ENCODE results near the gene ALDH18A1.
"Not testable (repeated sequence)": the region's sequence is repeated elsewhere in the genome, so short reads cannot be mapped to it uniquely, and the experiment has no call there.

ALDH18A1 gene

DNA sequence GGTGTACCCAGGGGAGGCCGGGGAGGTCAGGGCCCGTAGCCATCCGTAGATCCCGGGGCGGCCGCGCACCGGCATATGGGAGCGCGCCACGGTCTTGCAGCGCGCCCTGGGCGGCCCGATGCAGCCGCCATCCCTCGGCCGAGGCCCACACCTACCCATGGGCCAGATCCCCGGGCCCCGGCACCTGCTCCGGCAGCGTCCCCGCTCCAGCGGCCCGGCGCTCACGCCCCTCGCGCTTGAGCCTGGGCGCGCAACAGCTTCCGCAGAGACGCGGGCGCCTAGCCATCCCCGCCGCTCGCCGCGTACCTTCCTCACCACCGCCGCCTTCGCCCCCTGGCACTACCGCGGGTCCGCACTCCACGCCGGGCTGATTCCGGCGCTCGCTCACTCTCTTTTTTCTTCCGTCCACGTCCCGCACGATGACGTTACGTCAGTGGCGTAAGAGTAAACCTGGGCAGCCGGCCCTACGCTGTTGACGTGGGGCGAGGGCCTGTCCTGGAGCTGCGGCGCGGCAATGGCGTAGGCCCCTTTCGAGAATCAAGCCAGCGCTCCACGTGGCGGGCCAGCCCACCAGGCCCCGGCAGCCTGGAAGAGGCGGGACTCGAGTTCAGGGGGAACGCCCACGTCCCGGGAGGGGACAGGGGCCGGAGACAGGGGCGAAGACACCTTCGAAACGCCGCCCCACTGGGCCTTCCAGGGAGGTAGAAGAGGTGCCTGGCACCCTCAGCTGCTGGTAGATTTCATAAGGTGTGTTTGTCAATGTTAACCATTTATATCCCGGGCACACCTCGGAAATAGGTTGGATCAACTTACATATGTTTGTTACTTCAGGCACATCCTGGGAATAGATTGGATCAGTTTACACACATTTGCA, at the start of gene ALDH18A1:
Gene ALDH18A1 (minus strand): TSS at position 421 of the 874 bp plus-strand sequence. CDS start 3,334 bp downstream, outside the sequence.
- peak; percentile 61 for DNase-seq

DNA sequence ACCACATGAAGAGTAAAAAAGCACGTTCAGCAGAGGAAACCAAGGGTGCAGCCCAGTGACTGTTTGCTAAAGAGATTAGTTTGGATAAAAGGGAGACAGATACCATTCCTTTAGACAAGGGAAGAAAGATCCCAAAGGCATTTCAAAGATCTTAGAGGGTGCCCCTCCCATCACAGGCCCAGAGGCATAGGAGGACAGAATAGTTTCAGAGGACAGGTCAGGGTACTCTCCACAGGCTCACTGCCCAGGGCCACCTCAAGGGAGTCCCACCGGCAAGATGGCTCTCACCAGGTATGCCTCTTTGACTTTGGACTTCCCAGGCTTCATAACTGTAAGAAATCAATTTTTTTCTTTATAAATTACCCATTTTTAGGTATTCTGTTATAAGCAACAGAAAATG, 41.9 kb upstream of the ALDH18A1 start:
- no peak for DNase-seq

DNA sequence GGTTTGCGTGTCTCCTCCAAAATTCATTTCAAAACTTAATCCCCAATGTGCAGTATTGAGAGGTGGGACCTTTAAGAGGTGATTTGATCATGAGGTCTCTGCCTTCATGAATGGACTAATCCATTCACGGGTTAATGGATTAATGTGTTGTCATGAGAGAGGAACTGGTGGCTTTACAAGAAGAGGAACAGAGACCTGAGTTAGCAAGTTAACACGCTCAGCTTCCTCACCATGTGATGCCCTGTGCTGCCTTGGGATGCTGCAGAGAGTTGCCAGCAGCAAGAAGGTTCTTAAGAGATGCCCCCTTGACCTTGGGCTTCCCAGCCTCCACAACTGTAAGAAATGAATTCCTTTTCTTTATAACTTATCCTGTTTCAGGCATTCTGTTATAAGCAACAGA, 40.9 kb upstream of the ALDH18A1 start:
- no peak for DNase-seq

DNA sequence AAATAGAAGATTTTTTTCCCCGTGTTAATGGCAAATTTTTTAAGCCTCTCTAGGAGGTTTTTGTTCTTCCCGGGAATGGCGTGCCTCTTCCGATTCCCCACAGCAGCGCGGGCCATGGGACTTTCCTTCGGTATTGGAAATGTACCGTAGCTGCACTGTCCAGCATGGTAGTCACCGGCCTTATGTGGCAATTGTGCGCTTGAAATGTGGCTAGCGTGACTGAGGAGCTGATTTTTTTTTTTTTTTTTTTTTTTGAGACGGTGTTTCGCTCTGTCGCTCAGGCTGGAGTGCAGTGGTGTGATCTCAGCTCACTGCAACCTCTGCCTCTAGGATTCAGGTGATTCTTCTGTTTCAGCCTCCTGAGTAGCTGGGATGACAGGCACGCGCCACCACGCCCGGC, 38.2 kb upstream of the ALDH18A1 start:
- no peak for DNase-seq

DNA sequence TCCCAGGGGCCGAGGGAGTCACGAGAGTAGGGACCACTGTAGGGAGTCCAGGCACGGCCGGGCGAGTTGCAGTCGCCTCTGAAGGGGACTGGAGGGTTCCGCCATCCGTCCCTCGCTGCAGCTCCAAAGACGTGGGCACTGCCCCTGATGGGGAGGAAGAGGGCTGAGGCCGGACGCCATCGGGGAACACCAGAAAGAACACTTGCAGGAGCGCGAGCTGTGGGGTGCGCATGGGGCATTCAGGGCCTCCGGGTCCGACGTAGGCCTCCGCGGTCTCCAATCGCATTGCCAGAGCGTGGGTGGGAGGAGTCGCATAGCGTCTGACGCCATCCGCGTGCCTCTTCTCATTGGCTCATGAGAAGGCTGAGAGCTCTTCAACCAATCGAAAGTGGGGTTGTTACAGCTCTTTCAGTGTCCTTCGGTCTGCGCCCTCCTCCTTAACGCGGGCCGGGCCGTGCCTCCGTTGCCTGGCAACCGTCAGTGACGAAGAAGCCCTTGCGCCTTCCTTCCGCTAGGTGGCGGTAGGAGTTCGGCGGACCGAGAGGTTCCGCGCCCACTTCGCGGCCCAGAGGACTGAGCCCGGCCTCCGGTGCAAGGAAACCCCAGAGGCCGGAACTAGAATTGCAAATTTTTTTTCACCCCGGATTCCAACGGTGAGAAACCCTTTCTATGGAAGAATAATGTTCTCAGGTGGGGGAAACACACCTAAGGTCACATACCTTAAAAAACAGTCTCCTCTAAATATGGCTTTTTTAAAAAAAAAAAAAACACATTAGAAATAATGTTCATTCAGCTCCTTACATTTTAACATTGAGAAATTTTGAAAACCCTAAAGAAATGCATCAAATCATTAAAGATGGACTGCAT, 37.4 kb upstream of the ALDH18A1 start, which contains the start of gene TCTN3:
Gene TCTN3 (minus strand): TSS at position 260 of the 867 bp plus-strand sequence. CDS start 28 bp downstream, at position 232.
- peak; percentile 96 for DNase-seq

DNA sequence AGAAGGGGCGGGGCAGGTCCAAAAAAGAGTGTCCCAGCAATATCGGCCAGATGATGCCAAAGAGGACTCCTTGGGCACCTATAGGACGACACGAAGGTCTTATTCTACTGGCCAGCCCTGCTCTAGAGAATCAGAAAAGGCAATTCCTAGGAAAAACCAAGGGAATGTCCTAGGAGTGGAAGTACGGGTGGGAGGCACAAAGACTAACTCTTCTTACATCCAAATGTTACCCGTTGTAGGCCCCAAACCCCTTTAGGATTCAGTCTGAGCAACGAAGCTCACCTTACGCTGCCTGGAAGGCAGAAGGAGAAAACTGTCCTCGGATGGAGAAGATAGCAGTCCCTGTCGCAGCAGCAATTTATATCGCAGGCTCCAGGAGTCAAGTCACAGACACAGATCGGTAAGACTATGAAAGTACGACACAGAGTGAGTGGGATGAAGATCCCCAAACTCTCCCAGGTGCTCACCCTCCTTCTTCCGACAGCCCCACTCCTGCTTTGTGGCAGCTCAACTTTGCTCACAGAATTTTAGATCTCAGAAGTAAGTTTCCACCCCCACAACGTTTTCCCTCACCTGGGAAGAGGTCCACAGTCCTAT, 36.7 kb upstream of the ALDH18A1 start:
- DNase-seq, result no peak

DNA sequence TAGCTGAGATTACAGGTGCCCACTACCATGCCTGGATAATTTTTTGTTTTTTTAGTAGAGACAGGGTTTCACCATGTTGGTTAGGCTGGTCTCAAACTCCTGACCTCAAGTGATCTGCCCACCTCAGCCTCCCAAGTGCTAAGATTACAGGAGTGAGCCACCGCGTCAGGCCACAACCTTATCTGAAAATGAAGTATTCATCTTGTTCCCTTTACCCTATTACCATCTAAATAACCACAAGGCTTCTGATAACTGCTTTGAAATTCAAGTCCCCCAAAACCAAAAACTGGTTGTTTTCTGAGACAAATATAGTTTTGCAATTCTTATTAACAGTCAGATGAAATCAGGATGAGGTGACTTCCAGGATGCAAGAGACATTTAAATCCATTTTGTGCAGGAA, 34.8 kb upstream of the ALDH18A1 start:
- no peak for DNase-seq

DNA sequence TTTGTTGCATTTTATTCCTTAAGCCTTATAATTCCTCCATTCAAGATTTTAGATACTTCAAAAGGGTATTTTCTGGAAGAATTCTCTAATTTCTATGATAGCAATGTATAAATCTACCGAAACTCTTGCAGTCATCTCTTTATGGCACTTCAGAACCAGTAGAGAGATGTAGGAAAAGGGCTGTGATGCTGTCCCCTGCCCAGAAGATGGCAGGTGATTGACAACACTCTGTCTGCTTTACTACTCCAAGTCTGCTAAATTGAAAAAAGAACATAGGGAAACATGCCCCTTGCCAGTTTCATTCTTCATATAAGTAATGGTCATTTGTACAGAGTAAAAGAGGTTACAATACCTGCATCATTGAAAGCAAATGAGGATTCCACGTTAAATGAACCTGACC, 32.1 kb upstream of the ALDH18A1 start:
- DNase-seq, result no peak

DNA sequence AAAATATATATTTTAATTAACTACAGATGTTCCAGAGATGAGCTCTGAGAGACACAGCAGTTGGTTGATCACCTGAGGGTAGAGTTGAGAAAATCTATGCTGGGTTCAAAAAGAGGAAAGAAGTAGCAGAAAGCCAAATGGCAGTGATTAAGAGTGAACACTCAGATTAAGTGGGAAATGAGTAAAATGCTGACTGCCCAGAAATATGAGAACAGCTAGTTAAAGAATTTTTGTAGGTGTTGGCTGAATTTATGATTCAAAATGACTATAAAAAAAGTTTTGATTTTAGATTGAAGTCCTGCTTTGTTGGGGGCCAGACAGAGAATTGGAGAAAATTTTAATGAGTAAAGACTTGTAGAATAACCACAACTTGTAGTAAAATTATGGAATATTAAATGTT, 27.5 kb upstream of the ALDH18A1 start:
- no peak for DNase-seq

DNA sequence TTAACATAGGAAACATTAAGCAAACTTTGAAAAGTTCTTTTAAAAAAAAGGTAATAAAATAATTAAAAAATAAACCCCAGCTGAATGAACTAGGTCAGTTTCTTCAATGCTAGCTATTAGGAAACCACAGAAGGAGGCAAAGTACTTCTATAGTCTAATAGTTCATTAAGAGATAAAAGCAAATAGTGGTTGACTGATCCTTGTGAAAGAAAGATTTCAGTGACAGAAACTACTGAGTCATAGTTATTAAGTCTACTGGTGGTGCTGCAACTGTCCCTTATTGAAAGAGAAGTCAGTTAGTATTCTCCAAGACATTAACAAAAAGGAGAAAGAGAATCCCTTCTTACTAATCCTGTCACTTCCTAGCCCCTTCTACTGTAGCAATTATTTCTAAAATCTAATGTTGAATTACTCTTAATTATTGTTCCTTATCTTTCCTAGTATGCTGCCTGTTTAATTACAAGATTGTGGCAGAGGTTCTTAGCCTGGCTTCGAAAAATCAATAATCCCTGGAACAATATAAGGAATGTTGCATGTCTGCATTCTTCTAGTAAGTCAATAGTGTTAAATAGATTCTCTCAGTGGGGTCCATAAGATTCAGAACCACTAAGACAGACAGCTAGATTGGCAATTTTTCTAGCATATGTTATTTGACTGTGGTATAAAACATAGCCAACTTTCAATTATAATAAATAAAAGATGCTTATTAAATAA, 19.0 kb upstream of the ALDH18A1 start:
- DNase-seq, result no peak

DNA sequence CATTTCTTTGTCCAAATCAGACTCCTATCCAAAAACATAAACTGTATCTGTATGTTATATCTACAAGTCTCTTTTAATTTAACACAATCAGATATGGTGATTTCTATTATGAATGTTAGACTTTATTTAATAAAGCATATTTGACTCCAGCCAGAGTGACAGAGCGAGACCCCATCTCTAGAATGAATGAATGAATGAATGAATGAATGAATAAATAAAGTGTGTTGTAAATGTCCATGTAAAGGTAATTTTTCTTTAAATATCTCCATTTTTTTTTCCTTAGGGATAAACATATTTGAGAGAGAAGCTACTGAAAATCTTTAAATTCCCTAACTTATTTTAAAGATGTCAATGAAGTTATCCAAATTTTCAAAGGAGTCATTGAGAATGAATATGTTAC, 18.1 kb upstream of the ALDH18A1 start:
- DNase-seq, result no peak

DNA sequence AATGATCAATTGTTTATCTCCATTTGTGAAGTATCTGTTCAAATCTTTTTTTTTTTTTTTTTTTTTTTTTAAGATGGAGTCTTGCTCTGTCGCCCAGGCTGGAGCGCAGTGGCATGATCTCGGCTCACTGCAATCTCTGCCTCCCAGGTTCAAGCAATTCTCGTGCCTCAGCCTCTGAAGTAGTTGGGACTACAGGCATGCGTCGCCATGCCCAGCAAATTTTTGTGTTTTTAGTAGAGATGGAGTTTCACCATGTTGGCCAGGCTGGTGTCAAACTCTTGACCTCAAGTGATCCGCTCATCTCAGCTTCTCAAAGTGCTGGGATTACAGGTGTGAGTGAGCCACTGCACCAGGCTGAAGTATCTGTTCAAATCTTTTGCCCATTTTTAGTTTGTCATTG, 16.1 kb upstream of the ALDH18A1 start:
- DNase-seq, result not testable (repeated sequence)

DNA sequence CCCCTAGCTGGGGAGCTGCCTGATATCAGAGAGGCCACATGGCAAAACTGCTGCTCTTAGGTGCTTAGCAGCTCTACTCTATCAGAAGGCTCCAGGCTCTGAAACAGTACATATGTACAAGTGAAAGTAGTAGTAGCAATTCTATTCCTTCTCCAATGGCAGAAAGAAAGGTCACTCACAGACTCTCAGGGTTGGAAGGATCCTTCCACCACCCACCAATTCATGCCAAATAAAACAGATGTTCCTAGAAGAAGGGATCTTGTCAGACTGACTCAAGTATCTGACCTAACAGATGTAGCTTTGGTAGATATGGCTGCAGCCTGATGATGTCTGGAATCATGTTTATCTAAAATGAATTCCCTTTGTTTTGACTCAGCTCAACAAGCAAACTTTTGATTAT, 8.0 kb upstream of the ALDH18A1 start:
- no peak for DNase-seq

DNA sequence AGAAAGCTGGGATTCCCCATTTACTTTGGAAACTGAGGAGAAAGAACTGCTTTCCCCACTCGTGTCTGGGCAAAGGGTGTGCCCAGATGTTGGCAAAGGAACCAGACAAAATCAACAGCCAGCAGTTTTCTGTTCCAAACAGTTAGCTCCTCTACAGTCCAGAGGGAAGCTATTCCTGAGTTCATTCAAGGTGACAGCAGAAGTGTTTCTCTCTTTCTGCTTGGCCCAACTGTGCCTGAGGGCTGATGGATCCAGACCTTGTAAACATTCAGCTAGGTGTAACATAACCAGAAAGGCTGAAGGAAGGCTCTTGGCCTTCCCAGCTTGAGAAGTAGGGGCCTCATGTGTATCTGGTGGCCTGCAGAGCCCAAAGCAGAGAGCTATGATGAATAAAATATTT, 7.0 kb upstream of the ALDH18A1 start:
- DNase-seq, result no peak

DNA sequence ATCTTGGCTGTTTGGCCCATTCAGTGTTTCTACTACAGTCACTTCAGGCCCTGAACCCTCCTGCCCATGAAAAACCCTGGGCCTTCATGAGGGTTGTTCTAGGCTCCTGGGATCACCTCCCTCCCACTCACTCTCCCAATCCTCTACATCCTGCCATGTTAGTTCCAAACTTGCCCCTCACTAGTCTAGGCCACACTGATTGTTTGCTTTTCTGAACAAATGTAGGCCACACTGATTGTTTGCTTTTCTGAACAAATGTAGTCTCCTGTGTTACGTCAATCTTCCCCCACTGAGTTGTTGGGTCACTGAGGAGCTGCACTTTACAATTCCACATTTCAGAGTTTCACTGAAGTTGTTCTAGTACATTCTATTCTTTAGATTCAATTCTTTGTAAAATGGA, 5.3 kb upstream of the ALDH18A1 start:
- no peak for DNase-seq

DNA sequence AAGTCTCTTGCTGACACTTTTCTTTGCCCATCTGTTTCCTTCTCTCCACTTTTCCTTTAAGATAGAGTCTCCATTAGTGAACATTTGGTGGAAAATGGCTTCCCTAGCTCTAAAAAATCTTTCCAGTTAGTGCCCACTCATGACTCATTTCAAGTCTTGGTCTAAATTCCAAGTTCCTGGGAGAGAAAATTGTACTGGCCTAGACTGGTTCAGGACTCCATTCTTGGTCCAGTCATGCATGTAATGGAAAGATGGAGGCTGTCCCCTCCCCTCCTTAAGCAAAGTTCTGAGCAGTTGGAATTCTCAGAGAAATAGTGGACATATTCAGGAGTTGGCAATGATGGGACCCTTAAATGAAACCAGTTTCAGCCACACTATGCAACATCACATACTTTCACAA, 3.8 kb upstream of the ALDH18A1 start:
- no peak for DNase-seq

DNA sequence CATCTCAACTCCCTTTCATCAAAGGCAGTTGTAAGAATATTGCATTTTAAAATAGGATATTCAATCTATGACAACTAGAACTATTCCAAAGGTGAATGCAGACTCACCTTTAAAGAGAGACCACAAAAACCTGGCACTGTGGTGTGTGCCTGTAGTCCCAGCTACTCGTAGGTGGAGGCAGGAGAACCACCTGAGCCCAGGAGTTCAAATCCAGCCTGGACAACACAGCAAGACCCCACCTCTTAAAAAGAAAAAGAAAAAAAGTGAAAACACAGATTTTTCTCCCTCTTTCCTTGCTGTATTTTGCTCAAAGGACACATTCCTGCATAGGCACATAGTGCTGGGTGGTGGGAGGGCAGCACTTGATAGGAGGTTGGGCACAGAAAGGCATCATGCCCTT, 739 bp upstream of the ALDH18A1 start:
- no peak for DNase-seq

DNA sequence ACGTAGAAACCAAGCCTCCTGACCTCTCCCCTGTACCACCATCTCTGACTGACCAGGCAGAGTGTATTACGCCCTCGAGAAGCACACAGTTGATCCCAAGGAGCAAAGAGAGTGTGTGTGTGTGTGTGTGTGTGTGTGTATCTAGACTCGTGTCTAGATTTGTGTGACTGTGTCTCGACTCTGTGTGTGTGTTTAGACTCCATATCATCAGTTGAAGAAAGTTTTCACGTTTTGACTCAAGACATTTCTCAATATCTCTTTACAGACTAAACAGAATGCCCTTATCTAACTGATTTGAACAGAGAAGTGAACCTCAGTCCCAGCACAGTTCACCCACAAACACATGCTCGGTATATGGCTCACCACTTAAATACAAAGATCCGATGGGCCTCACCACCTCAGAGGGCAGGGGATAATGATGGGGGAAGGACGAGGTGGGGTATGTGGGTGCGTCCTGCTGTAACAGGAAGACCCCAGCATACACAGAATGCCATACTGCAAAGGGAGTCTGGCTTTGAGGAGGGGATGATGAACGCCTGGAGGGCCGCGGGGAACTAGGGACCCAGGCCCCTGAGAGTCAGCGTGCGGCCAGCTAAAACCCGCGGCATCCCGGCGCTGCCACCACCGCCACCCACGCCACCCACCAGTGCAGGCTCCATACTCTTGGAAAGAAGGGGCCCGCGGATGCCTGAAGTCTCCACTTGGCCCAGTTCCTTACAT, 780 bp downstream of the ALDH18A1 start:
- DNase-seq, result no peak

DNA sequence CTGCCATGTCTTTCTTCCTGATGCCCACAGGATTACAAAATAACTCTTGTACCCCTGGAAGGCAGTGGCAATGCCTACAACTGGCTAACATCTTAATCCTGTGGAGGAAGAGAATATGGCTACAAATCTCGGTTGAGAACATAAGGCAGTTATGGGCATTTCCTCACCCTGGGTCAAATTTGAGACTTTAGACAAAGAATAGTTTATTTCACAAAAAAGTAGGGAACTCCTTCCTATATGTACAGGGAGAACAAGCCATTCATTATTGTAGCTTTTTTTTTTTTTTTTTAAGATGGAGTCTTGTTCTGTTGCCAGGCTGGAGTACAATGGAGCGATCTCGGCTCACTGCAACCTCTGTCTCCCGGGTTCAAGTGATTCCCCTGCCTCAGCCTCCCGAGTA, 2.6 kb downstream of the ALDH18A1 start:
- DNase-seq, result no peak

DNA sequence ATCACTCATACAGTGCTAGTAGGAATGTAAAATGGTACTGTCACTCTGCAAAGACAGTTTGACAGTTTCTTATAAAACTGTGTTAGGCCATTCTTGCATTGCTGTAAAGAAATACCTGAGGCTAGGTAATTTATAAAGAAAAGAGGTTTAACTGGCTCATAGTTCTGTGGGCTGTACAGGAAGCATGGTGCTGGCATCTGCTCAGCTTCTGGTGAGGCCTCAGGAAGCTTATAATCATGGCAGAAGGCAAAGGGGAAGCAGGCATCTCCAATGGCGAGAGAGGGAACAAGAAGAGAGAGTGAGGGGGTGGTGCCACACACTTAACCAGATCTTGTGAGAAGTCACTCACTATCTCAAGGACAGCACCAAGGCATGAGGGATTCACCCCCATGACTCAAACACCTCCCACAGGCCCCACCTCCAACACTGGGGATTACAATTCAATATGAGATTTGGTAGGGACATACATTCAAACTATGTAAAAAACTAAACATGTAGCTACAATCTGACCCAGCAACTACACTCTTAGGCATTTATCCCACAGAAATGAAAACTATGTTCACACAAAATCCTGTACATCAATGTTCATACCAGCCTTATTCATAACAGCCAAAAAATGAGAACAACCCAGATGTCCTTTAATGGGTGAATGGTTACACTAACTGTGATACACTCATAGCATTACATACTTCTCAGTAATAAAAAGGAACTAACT, 5.0 kb downstream of the ALDH18A1 start:
- no peak for DNase-seq

DNA sequence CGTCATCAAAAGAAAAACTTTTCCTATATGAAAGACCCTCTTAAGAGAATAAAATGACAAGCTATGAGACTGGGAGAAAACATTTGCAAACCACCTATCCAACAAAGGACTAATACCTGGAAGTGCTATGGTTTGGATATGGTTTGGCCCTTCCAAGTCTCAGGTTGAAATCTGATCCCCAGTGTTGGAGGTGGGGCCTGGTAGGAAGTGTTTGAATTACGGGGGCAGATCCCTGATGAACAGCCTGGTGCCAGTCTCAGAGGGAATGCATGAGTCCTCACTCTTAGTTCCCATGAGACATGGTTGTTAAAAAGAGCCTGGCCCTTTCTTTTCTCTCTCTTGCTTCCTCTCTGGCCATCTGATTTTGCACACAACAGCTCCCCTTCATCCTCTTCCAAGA, 6.3 kb downstream of the ALDH18A1 start:
- no peak for DNase-seq

Measured in NCI-H1694 treated with DMSO at 0.1 percent for 48 hours (cell line).